Vagina (tissue), 2 donors: ENCODE data around the gene PDE1C. TPM values are rescaled to one million over a fixed set of nuclear protein-coding genes. Genes with fewer than 3 reads are reported as not detected.

Source experiments
- DNase-seq, 2 donors: peaks; one replicate each; pipeline ENCODE4 v3.0.0-alpha.2; 2017; ENCODE audit errors: extremely low spot score in 2 of 2
- H3K27ac ChIP-seq: fragments of 200-600 bp; sonication (generic); one replicate; pipeline ENCODE4 v1.5.1; 2019
- H3K27me3 ChIP-seq: fragments of 200-600 bp; sonication (generic); one replicate; pipeline ENCODE4 v1.5.1; 2019
- H3K36me3 ChIP-seq, 2 donors: fragments of 200-600 bp; sonication (generic); one replicate each; pipeline ENCODE4 v1.5.1; 2017 to 2019
- H3K4me1 ChIP-seq: fragments of 200-600 bp; sonication (generic); one replicate; pipeline ENCODE4 v1.5.1; 2019
- H3K4me3 ChIP-seq, 2 donors: fragments of 200-600 bp; sonication (generic); 1 replicate in 1 of 2; 2 replicates in 1 of 2; pipeline ENCODE4 v1.5.1; 2016 to 2019
- H3K9me3 ChIP-seq: fragments of 200-600 bp; sonication (generic); one replicate; pipeline ENCODE4 v1.5.1; 2019
- CTCF ChIP-seq, 3 experiments: fragments of 450-650 bp in 2 of 3; fragments of 200-600 bp in 1 of 3; sonication (generic) in 1 of 3; IDR thresholded peaks; one replicate each; pipeline ENCODE4 v1.5.1; 2017 to 2019; ENCODE audit warnings: antibody characterized with exemption in 3 of 3, mild to moderate bottlenecking in 2 of 3, moderate library complexity in 2 of 3
- POLR2A ChIP-seq, 2 donors: fragments of 450-650 bp; IDR thresholded peaks; one replicate each; pipeline ENCODE4 v1.6.1; 2017; ENCODE audit warnings: antibody characterized with exemption in 2 of 2, mild to moderate bottlenecking in 2 of 2, moderate library complexity in 2 of 2
- POLR2AphosphoS5 ChIP-seq, 2 donors: sonication (generic); formaldehyde crosslinking; IDR thresholded peaks; one replicate each; pipeline ENCODE4 v1.9.0; 2017; ENCODE audit warnings: antibody characterized with exemption in 2 of 2, mild to moderate bottlenecking in 2 of 2, low read depth in 1 of 2; ENCODE audit not compliant: insufficient read depth in 1 of 2
- intact Hi-C: fragments of 100-400 bp; cut with DNase I; formaldehyde crosslinking; loops from one replicate; pipeline ENCODE4 v1.15.1; 2023
- total RNA-seq: library from RNA; depleted of rRNA; stranded (reverse); fragments of >200 nt; gene quantifications from one replicate; pipeline ENCODE4 v1.2.3, GENCODE V29; 2016

The PDE1C gene
- total RNA-seq, 1 donor from 2014 or later = 19.2 TPM

- TF ChIP-seq POLR2AphosphoS5 (IDR thresholded peaks at IDR 0.05; ENCODE audit: insufficient read depth in 1 of 2, low read depth in 1 of 2) (no peak), POLR2A (IDR thresholded peaks at IDR 0.05) (no peak), CTCF (IDR thresholded peaks at IDR 0.05) (no peak)
- Histone ChIP-seq H3K4me1 (no peaks in the 10 kb centered on the region), H3K27me3 (no peaks in the 10 kb centered on the region), H3K9me3 (peaks cover 5% of the 10 kb centered on the region), H3K36me3 (no peaks in the 10 kb centered on the region), H3K27ac (no peak overlapping the region), H3K4me3 (no peak overlapping the region)
- DNase-seq = no peak
- intact Hi-C loops = no loop called here
These were observed 38.4 kb upstream of the PDE1C start for GRCh38 chr7:32108651-32109050.

- no peak overlapping the region for H3K4me3 ChIP-seq
- no peaks in the 10 kb centered on the region for H3K9me3 ChIP-seq
- no peaks in the 10 kb centered on the region for H3K4me1 ChIP-seq
- no peak for DNase-seq
- H3K36me3 ChIP-seq = no peaks in the 10 kb centered on the region
- TF ChIP-seq CTCF (IDR thresholded peaks at IDR 0.05) (no peak), POLR2A (IDR thresholded peaks at IDR 0.05) (no peak), POLR2AphosphoS5 (IDR thresholded peaks at IDR 0.05; ENCODE audit: insufficient read depth in 1 of 2, low read depth in 1 of 2) (no peak)
- H3K27ac ChIP-seq = no peak overlapping the region
- no peaks in the 10 kb centered on the region for H3K27me3 ChIP-seq
- intact Hi-C loops = no loop called here
These were observed 34.6 kb upstream of the PDE1C start for GRCh38 chr7:32104766-32105165.

DNA sequence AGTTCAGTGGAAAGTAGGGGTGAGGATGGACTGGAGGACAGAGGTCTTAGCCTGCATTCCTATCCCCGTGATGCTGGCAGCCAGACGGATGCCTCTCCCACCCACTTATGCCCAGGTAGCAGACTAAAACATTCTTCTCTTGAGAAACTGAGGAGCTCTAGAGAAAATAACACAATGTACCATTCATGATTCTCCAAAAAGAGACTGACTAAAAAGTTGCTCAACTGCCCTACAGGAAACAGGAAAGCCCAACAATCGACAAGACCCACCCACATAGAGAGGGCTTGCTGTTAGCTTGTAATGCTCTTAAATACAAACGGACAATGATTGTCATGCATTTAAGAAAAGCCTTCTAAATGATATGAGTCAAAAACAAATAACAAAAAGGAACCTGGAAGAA, 33.2 kb upstream of the PDE1C start:
- Histone ChIP-seq H3K4me1 (no peaks in the 10 kb centered on the region), H3K36me3 (no peaks in the 10 kb centered on the region), H3K27ac (no peak overlapping the region), H3K4me3 (no peak overlapping the region), H3K27me3 (no peaks in the 10 kb centered on the region), H3K9me3 (no peaks in the 10 kb centered on the region)
- intact Hi-C loops = no loop called here
- DNase-seq = no peak
- TF ChIP-seq CTCF (IDR thresholded peaks at IDR 0.05) = no peak
- TF ChIP-seq POLR2AphosphoS5 (IDR thresholded peaks at IDR 0.05; ENCODE audit: insufficient read depth in 1 of 2, low read depth in 1 of 2) = no peak
- no peak for TF ChIP-seq POLR2A (IDR thresholded peaks at IDR 0.05)

- TF ChIP-seq CTCF (IDR thresholded peaks at IDR 0.05) = no peak
- no peak for TF ChIP-seq POLR2A (IDR thresholded peaks at IDR 0.05)
- no peak for TF ChIP-seq POLR2AphosphoS5 (IDR thresholded peaks at IDR 0.05; ENCODE audit: insufficient read depth in 1 of 2, low read depth in 1 of 2)
- no peak for DNase-seq
- H3K27ac ChIP-seq = no peak overlapping the region
- no peaks in the 10 kb centered on the region for H3K36me3 ChIP-seq
- H3K27me3 ChIP-seq = no peaks in the 10 kb centered on the region
- no peaks in the 10 kb centered on the region for H3K9me3 ChIP-seq
- intact Hi-C loops = no loop called here
- no peak overlapping the region for H3K4me3 ChIP-seq
- no peaks in the 10 kb centered on the region for H3K4me1 ChIP-seq
These were observed 32.2 kb upstream of the PDE1C start for GRCh38 chr7:32102432-32102873.

GRCh38 chr7:32100407-32100907, 30.2 kb upstream of the PDE1C start:
- H3K36me3 ChIP-seq = no peaks in the 10 kb centered on the region
- no peak for TF ChIP-seq CTCF (IDR thresholded peaks at IDR 0.05)
- TF ChIP-seq POLR2A (IDR thresholded peaks at IDR 0.05) = no peak
- TF ChIP-seq POLR2AphosphoS5 (IDR thresholded peaks at IDR 0.05; ENCODE audit: insufficient read depth in 1 of 2, low read depth in 1 of 2) = no peak
- H3K9me3 ChIP-seq = no peaks in the 10 kb centered on the region
- no peaks in the 10 kb centered on the region for H3K27me3 ChIP-seq
- DNase-seq = no peak
- no peaks in the 10 kb centered on the region for H3K4me1 ChIP-seq
- no peak overlapping the region for H3K27ac ChIP-seq
- intact Hi-C loops = no loop called here
- no peak overlapping the region for H3K4me3 ChIP-seq
